Right lobe of liver (tissue), 6 donors: ENCODE data around the gene EXO5. TPM values are rescaled to one million over a fixed set of nuclear protein-coding genes. Genes with fewer than 3 reads are reported as not detected.
"Not testable (repeated sequence)": the region's sequence is repeated elsewhere in the genome, so short reads cannot be mapped to it uniquely, and the experiment has no call there.

Source experiments
- ATAC-seq, 4 donors: fragments of 200-7000 bp; cut with Tn5 transposase; one replicate each; pipeline ENCODE4 v1.9.1; 2020; ENCODE audit warnings: mild to moderate bottlenecking in 4 of 4, moderate library complexity in 4 of 4
- DNase-seq, 3 donors: peaks; one replicate each; pipeline ENCODE4 v3.0.0-alpha.2; 2020
- H3K27ac ChIP-seq, 3 donors: fragments of 200-600 bp; one replicate each; pipeline ENCODE4 v1.8.0; 2022
- H3K27me3 ChIP-seq, 2 donors: fragments of 200-600 bp; one replicate each; pipeline ENCODE4 v1.8.0; 2022
- H3K36me3 ChIP-seq, 4 donors: fragments of 200-600 bp; sonication (generic) in 1 of 4; one replicate each; pipeline versions ENCODE4 v1.5.1 to v1.8.0; 2017 to 2022; ENCODE audit warnings: control low read depth in 1 of 4
- H3K4me1 ChIP-seq, 4 donors: fragments of 200-600 bp; sonication (generic) in 1 of 4; one replicate each; pipeline versions ENCODE4 v1.5.1 to v1.8.0; 2017 to 2022; ENCODE audit warnings: control low read depth in 1 of 4
- H3K4me3 ChIP-seq, 3 donors: fragments of 200-600 bp; one replicate each; pipeline ENCODE4 v1.8.0; 2022
- H3K9me3 ChIP-seq, 4 donors: fragments of 200-600 bp; sonication (generic) in 1 of 4; one replicate each; pipeline versions ENCODE4 v1.5.1 to v1.8.0; 2017 to 2022; ENCODE audit warnings: control low read depth in 1 of 4
- CTCF ChIP-seq, 4 donors: fragments of 200-600 bp in 3 of 4; fragments of 450-650 bp in 1 of 4; IDR thresholded peaks; one replicate each; pipeline versions ENCODE4 v1.5.1 to v1.8.0; 2016 to 2022; ENCODE audit warnings: antibody characterized with exemption in 4 of 4, mild to moderate bottlenecking in 2 of 4
- POLR2A ChIP-seq: fragments of 450-650 bp; IDR thresholded peaks from one replicate; pipeline ENCODE4 v1.6.1; 2017; ENCODE audit warnings: antibody characterized with exemption, mild to moderate bottlenecking
- WGBS: methylation state at CpG from one replicate; pipeline ENCODE4 v1.1.6; 2018; ENCODE audit warnings: low coverage, low lambda C conversion rate; ENCODE audit not compliant: insufficient coverage; ENCODE audit errors: missing lambda C conversion rate; 5-methylcytosine and 5-hydroxymethylcytosine counted together
- intact Hi-C, 2 donors: fragments of 100-400 bp; cut with DNase I; formaldehyde crosslinking; loops; one replicate each; pipeline versions ENCODE4 v1.11.2 to v1.14.1; 2022
- total RNA-seq, 6 experiments: library from RNA; depleted of rRNA in 2 of 6; stranded (reverse); fragments of >200 nt in 2 of 6; fragmentation: NEBNext Ultra II Directional in 3 of 6; extraction: Animal tissue kit (Norgen Biotek cat#: 25700) in 3 of 6; gene quantifications; one replicate each; pipeline versions ENCODE4 v1.1.0 to v1.2.4, GENCODE V29; 2016 to 2023
- donor health status: DM: no; HTN: yes; CAD: no.
- donor health status: DM: no; HTN: no; CAD: no.
- donor health status: DM: no; HTN: no; CAD: no.
- donor health status: DM: no; HTN: yes; CAD: no.
- donor health status: DM: no; HTN: yes; CAD: no.

Gene EXO5
- total RNA-seq, 6 experiments from 2014 or later: 2.5 to 7.7 (median 3.9) TPM

GRCh38 chr1:40556121-40556520, 47.6 kb downstream of the EXO5 start:
- WGBS: 93% methylated on average over 5 of the region's 5 CpGs
- no peak overlapping the region for H3K4me3 ChIP-seq
- no peaks in the 10 kb centered on the region for H3K9me3 ChIP-seq
- TF ChIP-seq POLR2A (no peak), CTCF (IDR thresholded peaks at IDR 0.05) (no peak)
- no peaks in the 10 kb centered on the region for H3K36me3 ChIP-seq
- no peak for ATAC-seq
- no peaks in the 10 kb centered on the region for H3K4me1 ChIP-seq
- H3K27me3 ChIP-seq: no peaks in the 10 kb centered on the region
- no peak for DNase-seq
- intact Hi-C loops: no loop called here
- no peak overlapping the region for H3K27ac ChIP-seq

- H3K9me3 ChIP-seq, H3K4me3 ChIP-seq, H3K36me3 ChIP-seq, DNase-seq, intact Hi-C loops, H3K27me3 ChIP-seq, H3K4me1 ChIP-seq, H3K27ac ChIP-seq, ATAC-seq: not testable (repeated sequence)
- WGBS: no CpG with 5 or more reads among the region's 1 CpG
These were observed 49.7 kb downstream of the EXO5 start for GRCh38 chr1:40558241-40558640.

GRCh38 chr1:40562185-40562584, 53.6 kb downstream of the EXO5 start:
- Histone ChIP-seq H3K27ac (no peak overlapping the region), H3K9me3 (no peaks in the 10 kb centered on the region), H3K27me3 (no peaks in the 10 kb centered on the region), H3K36me3 (no peaks in the 10 kb centered on the region), H3K4me3 (no peak overlapping the region), H3K4me1 (no peaks in the 10 kb centered on the region)
- WGBS: 100% methylated on average over 2 of the region's 2 CpGs
- ATAC-seq (no peak), DNase-seq (no peak)
- TF ChIP-seq CTCF (IDR thresholded peaks at IDR 0.05) (no peak), POLR2A (no peak)
- intact Hi-C loops: no loop called here

- intact Hi-C loops: no loop called here
- peaks cover 0 to 6% (median 0%) of the 10 kb centered on the region in 4 donors for H3K4me1 ChIP-seq
These were observed 54.7 kb downstream of the EXO5 start for GRCh38 chr1:40563266-40563665.

GRCh38 chr1:40564506-40564905, 55.9 kb downstream of the EXO5 start:
- H3K27ac ChIP-seq: no peak overlapping the region
- no peaks in the 10 kb centered on the region for H3K36me3 ChIP-seq
- peaks cover 0 to 6% (median 0%) of the 10 kb centered on the region in 4 donors for H3K4me1 ChIP-seq
- no peak overlapping the region for H3K4me3 ChIP-seq
- WGBS: 90% methylated on average over 3 of the region's 3 CpGs
- ATAC-seq (no peak), DNase-seq (no peak)
- no peaks in the 10 kb centered on the region for H3K27me3 ChIP-seq
- intact Hi-C loops: no loop called here
- H3K9me3 ChIP-seq: no peaks in the 10 kb centered on the region
- TF ChIP-seq CTCF (IDR thresholded peaks at IDR 0.05): no peak
- no peak for TF ChIP-seq POLR2A

More at GRCh38 chr1:40563266-40563665, 54.7 kb downstream of the EXO5 start:
- H3K9me3 ChIP-seq: no peaks in the 10 kb centered on the region
- no peak overlapping the region for H3K27ac ChIP-seq
- DNase-seq (no peak), ATAC-seq (no peak)
- TF ChIP-seq POLR2A: no peak
- TF ChIP-seq CTCF (IDR thresholded peaks at IDR 0.05): no peak
- 75% methylated on average over 4 of the region's 4 CpGs for WGBS
- H3K36me3 ChIP-seq: no peaks in the 10 kb centered on the region
- H3K4me3 ChIP-seq: no peak overlapping the region
- no peaks in the 10 kb centered on the region for H3K27me3 ChIP-seq
